ENCODE results near the gene COA8. TPM values are rescaled to one million over a fixed set of nuclear protein-coding genes. Genes with fewer than 3 reads are reported as not detected.

Gene COA8
- total RNA-seq, 1 donor from 2014 or later = 54.9 TPM

DNA sequence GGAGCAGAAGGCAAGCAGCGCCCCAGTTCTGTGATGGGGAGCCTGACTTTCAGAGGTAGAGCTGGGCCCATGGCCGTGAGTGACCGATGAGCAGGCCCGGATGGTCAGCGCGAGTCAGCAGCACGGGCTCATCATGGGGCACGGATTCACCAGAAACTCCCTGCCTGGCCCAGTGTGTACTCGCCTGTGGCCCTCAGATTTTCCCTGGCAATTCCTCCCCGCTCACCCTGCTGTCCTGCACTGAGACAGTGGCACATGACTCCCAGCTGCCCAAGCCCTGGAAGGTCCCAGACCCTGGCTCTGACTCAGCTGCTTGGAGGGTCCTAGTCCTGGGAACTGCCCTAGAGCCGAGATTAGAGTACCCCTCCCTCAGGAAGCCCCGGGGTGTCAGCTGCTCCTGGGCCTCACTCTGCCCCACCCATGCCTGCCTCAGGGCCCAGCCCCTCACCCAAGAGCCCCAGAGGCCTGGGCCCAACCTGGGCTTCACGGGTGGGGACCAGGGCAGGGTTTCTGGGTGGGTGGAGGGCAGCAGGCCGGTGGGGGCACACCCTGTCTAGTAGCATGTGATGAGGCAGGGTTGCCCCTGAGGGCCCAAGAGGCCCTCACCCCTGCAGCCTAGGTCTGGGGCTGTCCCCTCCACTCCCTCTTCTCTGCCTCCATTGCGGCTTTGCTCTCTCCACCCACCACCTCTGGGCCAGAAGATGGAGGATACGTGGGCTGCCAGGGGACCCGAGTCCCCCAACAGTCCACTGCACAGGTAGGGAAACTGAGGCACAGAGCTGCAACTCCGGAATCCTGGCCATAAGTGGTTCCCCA lies 25.4 kb upstream of the COA8 start:
- Mint-ChIP-seq H3K4me3 (ENCODE audit: unreplicated experiment) (no peak overlapping the region), H3K36me3 (ENCODE audit: unreplicated experiment) (no peaks in the 10 kb centered on the region)

DNA sequence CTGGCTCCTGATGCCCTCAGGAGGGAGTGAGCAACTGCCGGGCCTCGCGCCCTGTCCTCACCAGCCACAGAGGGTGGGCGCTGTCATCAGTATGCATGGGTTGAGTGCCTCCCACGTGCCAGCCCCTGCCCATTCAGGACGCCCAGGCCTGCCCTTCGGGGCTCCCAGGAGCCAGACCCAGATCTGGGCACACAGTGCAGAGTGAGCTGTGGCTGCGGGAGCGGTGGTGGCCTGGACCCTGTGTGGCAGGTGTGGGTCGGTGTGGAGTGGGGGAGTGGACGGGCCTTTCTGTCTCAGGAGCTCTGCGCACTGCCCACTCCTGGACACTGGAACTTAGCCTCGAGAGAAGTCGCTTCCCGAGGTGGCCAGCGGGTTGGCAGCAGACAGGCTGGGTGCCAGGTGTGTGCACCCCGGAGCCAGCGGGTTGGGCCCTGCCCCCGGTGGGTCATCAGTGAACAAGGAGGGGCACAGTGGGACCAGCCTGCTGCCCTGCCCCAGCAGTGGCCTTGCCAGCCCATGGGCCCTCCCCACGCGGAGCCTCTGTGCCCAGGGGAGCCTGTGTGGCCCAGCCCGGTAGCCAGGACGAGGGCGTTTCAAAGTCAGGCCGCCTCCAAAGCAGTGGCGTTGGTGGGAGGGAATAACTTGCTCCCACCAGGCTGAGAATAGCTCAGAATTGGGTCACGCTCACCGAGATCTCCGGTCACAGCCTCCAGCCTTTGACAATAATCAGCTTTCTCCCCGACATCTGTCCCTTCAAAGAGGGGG lies 24.3 kb upstream of the COA8 start:
- Mint-ChIP-seq H3K4me1 (ENCODE audit: low read depth, unreplicated experiment) (peaks cover 8% of the 10 kb centered on the region), H3K27ac (ENCODE audit: unreplicated experiment) (no peak overlapping the region), H3K9me3 (ENCODE audit: unreplicated experiment) (peaks cover 1% of the 10 kb centered on the region), H3K4me3 (ENCODE audit: unreplicated experiment) (no peak overlapping the region), H3K27me3 (ENCODE audit: unreplicated experiment) (peaks cover 9% of the 10 kb centered on the region), H3K36me3 (ENCODE audit: unreplicated experiment) (no peaks in the 10 kb centered on the region)
- TF ChIP-seq, protein P1, sequence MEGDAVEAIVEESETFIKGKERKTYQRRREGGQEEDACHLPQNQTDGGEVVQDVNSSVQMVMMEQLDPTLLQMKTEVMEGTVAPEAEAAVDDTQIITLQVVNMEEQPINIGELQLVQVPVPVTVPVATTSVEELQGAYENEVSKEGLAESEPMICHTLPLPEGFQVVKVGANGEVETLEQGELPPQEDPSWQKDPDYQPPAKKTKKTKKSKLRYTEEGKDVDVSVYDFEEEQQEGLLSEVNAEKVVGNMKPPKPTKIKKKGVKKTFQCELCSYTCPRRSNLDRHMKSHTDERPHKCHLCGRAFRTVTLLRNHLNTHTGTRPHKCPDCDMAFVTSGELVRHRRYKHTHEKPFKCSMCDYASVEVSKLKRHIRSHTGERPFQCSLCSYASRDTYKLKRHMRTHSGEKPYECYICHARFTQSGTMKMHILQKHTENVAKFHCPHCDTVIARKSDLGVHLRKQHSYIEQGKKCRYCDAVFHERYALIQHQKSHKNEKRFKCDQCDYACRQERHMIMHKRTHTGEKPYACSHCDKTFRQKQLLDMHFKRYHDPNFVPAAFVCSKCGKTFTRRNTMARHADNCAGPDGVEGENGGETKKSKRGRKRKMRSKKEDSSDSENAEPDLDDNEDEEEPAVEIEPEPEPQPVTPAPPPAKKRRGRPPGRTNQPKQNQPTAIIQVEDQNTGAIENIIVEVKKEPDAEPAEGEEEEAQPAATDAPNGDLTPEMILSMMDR (IDR thresholded peaks at IDR 0.05; ENCODE audit: partially characterized antibody, unreplicated experiment) = no peak
- DNase-seq = peak; percentile 33

More for the DNA sequence above, 25.4 kb upstream of the COA8 start:
- no peak for DNase-seq
- Mint-ChIP-seq H3K27me3 (ENCODE audit: unreplicated experiment) (peaks cover 9% of the 10 kb centered on the region), H3K9me3 (ENCODE audit: unreplicated experiment) (peaks cover 1% of the 10 kb centered on the region), H3K4me1 (ENCODE audit: low read depth, unreplicated experiment) (peaks cover 8% of the 10 kb centered on the region), H3K27ac (ENCODE audit: unreplicated experiment) (peak overlapping the region; percentile 81)
- TF ChIP-seq, protein P1 (IDR thresholded peaks at IDR 0.05; ENCODE audit: partially characterized antibody, unreplicated experiment) = no peak

DNA sequence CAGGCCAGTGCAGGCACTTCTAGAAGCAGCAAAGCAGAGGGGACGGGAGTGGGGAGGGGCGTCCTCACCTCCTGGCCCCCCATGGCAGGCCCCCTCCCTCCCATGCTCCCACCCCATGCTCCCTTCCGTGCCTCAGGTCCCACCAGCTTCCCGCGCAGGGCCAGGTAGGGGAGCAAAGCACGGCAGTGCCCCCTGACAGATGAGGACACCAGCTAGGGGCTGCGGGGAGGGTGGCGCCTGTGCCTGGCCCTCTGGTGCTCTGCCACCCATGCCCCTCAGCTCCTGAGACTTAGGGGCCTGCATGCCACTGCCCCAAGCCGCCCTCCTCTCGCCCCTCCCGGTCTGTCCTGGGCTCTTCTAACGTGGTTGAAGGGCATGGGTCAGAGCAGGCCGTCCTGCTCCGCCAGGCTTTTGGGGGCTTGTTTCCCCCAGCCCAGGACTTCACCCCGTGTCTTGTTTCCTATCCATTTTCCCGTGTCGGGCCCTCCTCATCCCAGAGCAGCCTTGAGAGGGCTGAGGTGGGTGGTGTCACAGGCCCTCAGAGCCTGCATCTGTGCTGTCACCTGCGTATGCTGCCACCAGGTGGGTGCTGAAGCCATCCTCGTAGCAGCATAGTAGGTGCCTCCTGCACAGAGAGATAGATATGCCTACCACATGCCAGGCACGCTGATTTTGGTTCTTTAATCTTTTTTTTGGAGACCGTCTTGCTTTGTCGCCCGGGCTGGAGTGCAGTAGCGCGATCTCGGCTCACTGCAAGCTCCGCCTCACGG lies 23.5 kb upstream of the COA8 start:
- no peak overlapping the region for H3K4me3 Mint-ChIP-seq (ENCODE audit: unreplicated experiment)
- H3K27me3 Mint-ChIP-seq (ENCODE audit: unreplicated experiment) = peaks cover 9% of the 10 kb centered on the region
- H3K36me3 Mint-ChIP-seq (ENCODE audit: unreplicated experiment) = no peaks in the 10 kb centered on the region
- H3K9me3 Mint-ChIP-seq (ENCODE audit: unreplicated experiment) = peaks cover 1% of the 10 kb centered on the region
- no peak overlapping the region for H3K27ac Mint-ChIP-seq (ENCODE audit: unreplicated experiment)
- peak; percentile 14 for DNase-seq
- TF ChIP-seq, protein P1 (IDR thresholded peaks at IDR 0.05; ENCODE audit: partially characterized antibody, unreplicated experiment) = no peak
- peaks cover 8% of the 10 kb centered on the region for H3K4me1 Mint-ChIP-seq (ENCODE audit: low read depth, unreplicated experiment)

DNA sequence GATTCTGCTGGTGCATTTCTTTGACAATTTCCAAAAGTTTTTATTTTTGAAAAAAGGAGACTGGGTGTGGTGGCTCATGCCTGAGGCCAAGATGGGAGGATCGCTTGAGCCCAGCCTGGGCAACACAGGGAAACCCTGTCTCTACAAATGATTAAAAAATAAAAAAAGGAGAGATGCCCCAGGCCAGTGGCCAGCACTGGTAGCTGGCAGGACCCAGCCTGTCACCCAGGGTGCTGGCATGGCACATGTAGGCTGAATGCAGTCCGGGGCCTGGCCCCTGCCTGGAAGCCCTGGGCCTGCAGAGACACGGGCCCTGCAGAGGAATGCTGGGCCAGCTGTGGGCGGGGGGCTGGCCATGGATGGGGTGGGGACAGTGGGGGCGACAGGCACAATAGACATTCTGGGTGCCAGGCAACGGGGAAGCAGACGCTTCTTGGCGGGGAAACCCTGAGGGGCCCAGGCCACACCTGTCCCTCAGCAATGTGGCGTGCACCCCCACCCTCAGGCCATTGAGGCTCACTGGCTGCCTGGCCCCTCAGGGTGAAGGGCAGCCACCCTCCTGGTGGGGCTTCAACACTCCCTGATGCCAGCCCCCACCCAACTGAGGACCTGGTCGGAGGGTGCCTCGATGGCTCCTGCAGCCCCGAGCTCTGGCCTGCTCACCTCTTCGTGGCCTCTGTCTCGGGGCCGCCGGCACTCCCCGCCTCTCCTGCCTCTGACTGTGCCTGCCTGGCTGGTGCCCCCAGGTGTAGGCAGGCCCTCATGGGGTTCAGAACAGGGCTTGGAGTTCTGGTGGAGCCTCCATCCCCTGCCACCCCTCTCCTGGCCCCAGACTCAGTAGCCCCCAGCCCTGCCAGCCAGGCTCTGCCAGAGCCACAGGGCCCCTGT lies 21.7 kb upstream of the COA8 start:
- Mint-ChIP-seq H3K4me1 (ENCODE audit: low read depth, unreplicated experiment) (peaks cover 14% of the 10 kb centered on the region), H3K9me3 (ENCODE audit: unreplicated experiment) (peaks cover 2% of the 10 kb centered on the region), H3K36me3 (ENCODE audit: unreplicated experiment) (no peaks in the 10 kb centered on the region), H3K27ac (ENCODE audit: unreplicated experiment) (peak overlapping the region; percentile 76), H3K4me3 (ENCODE audit: unreplicated experiment) (no peak overlapping the region), H3K27me3 (ENCODE audit: unreplicated experiment) (peaks cover 12% of the 10 kb centered on the region)
- TF ChIP-seq, protein P1 (IDR thresholded peaks at IDR 0.05; ENCODE audit: partially characterized antibody, unreplicated experiment) = no peak
- DNase-seq = peak; percentile 7

All from glutamatergic neuron (in vitro differentiated cells).